Suprapubic skin (tissue), 4 donors: ENCODE results near the gene C13orf46.

ENCODE experiments used
- POLR2A ChIP-seq, 2 donors: fragments of 450-650 bp; IDR thresholded peaks; one replicate each; pipeline ENCODE4 v1.6.1; 2017; ENCODE audit warnings: antibody characterized with exemption in 2 of 2, mild to moderate bottlenecking in 2 of 2, moderate library complexity in 2 of 2
- POLR2AphosphoS5 ChIP-seq, 3 donors: sonication (generic); formaldehyde crosslinking; IDR thresholded peaks; one replicate each; pipeline ENCODE4 v1.6.1; 2017; ENCODE audit warnings: antibody characterized with exemption in 3 of 3
- TF ChIP-seq, protein P1 (sequence below), 2 donors: fragments of 200-600 bp in 1 of 2; fragments of 450-650 bp in 1 of 2; sonication (generic) in 1 of 2; IDR thresholded peaks; one replicate each; pipeline ENCODE4 v1.5.1; 2016 to 2019; ENCODE audit warnings: antibody characterized with exemption in 2 of 2, mild to moderate bottlenecking in 1 of 2, moderate library complexity in 1 of 2

DNA sequence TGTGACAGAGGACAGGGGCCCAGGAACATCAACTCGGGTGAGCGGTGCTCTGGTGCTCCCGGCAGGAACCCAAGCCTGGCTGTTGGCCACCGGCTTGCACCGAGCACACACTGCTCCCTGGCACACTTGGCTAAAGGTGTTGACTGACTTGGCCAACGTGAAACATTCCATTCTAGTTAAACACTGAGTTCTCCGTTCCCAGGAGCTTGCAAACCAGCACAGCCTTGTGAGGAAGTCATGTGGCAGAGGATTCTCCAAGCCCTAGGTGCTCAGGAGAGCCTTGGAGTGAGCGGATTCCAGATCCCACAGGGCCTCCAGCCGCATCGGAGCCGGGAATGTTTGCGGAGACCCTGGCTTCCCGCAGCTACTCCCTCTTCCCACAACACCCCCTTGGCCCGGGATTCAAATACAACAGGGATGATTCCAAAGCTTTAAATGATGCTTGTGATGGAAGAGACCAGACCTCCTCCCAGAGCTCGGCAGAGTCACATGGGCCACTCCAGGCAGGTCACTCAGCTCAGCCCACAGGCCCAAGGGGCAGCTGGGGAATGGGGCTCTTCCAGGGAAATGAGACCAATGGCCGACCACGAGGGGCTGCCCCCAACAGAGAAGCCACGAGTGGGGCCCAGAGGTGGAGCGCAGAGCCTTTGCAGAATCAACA is 2.9 kb downstream of the C13orf46 start:
- TF ChIP-seq, protein P1, sequence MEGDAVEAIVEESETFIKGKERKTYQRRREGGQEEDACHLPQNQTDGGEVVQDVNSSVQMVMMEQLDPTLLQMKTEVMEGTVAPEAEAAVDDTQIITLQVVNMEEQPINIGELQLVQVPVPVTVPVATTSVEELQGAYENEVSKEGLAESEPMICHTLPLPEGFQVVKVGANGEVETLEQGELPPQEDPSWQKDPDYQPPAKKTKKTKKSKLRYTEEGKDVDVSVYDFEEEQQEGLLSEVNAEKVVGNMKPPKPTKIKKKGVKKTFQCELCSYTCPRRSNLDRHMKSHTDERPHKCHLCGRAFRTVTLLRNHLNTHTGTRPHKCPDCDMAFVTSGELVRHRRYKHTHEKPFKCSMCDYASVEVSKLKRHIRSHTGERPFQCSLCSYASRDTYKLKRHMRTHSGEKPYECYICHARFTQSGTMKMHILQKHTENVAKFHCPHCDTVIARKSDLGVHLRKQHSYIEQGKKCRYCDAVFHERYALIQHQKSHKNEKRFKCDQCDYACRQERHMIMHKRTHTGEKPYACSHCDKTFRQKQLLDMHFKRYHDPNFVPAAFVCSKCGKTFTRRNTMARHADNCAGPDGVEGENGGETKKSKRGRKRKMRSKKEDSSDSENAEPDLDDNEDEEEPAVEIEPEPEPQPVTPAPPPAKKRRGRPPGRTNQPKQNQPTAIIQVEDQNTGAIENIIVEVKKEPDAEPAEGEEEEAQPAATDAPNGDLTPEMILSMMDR (IDR thresholded peaks at IDR 0.05) = no peak
- TF ChIP-seq POLR2AphosphoS5 (IDR thresholded peaks at IDR 0.05) (no peak), POLR2A (IDR thresholded peaks at IDR 0.05) (no peak)
